ENCODE results near the gene CYP2C18.
"Not testable (repeated sequence)": the region's sequence is repeated elsewhere in the genome, so short reads cannot be mapped to it uniquely, and the experiment has no call there.

CYP2C18 gene

DNA sequence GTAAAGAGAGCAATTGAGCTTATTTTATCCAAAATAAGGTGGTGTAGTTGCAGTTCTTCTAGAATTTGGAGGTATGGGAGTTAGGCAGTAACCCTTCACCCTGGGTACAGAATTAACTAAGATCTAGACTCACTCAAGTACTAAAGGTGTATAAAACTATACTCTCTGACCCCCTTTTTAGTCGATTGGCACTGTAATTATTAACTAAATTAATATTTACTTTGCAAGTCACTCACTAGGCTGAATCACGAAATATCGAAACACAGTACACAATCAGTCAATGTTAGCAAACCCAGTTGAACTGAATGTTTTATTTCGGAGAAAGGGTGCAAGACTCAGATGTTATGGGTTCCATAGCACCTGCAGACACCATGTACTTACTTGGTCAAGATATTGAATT, 64.3 kb downstream of the CYP2C18 start:
- no peak overlapping the region for H3K4me3 ChIP-seq (ENCODE audit: low read depth, low read length)
- TF ChIP-seq, protein P1, sequence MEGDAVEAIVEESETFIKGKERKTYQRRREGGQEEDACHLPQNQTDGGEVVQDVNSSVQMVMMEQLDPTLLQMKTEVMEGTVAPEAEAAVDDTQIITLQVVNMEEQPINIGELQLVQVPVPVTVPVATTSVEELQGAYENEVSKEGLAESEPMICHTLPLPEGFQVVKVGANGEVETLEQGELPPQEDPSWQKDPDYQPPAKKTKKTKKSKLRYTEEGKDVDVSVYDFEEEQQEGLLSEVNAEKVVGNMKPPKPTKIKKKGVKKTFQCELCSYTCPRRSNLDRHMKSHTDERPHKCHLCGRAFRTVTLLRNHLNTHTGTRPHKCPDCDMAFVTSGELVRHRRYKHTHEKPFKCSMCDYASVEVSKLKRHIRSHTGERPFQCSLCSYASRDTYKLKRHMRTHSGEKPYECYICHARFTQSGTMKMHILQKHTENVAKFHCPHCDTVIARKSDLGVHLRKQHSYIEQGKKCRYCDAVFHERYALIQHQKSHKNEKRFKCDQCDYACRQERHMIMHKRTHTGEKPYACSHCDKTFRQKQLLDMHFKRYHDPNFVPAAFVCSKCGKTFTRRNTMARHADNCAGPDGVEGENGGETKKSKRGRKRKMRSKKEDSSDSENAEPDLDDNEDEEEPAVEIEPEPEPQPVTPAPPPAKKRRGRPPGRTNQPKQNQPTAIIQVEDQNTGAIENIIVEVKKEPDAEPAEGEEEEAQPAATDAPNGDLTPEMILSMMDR (IDR thresholded peaks at IDR 0.05; ENCODE audit: control insufficient read depth, extremely low read depth, insufficient read depth) = no peak
- DNase-seq (ENCODE audit: low read depth) = no peak

DNA sequence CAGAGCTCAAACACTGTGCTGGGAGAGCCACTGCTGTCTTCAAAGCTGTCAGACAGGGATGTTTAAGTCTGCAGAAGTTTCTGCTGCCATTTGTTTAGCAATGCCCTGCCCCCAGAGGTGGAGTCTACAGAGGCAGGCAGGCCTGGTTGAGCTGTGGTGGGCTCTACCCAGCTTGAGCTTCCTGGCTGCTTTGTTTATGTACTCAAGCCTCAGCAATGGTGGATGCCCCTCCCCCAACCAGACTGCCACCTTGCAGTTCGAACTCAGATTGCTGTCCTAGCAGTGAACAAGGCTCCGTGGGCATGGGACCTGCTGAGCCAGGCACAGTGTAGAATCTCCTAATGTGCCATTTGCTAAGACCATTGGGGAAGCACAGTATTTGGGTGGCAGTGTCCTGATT, 74.4 kb downstream of the CYP2C18 start:
- DNase-seq (ENCODE audit: low read depth) = no peak
- TF ChIP-seq, protein P1 (IDR thresholded peaks at IDR 0.05; ENCODE audit: control insufficient read depth, extremely low read depth, insufficient read depth) = no peak
- no peak overlapping the region for H3K4me3 ChIP-seq (ENCODE audit: low read depth, low read length)

DNA sequence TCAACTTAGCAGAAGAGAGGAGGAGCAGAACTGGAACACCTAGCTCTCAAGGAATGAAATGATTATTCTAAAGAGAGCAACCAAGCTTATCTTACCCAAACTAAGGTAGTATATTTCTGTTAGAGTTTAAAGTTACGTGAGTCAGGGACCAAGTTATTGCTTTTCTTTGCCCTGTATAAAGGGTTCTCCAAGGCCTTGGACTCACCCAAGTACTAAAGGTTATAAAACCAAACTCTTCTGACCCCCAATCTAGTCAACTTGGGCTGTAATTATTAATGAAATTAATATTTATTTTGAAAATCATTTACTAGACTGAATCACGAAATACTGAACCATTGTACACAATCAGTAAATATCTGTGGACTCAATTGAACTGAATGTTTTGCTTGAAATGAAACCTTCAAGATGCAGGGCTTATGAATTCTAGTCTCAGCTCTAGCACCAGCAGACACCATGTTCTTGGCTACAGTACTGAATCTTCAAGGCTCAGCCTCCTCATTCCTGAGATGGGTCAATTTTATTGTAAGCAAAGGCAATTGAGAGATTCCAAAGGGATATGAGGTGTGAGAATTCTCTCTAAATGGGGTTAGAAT, 77.2 kb downstream of the CYP2C18 start:
- no peak overlapping the region for H3K4me3 ChIP-seq (ENCODE audit: low read depth, low read length)
- TF ChIP-seq, protein P1 (IDR thresholded peaks at IDR 0.05; ENCODE audit: control insufficient read depth, extremely low read depth, insufficient read depth) = no peak
- no peak for DNase-seq (ENCODE audit: low read depth)

DNA sequence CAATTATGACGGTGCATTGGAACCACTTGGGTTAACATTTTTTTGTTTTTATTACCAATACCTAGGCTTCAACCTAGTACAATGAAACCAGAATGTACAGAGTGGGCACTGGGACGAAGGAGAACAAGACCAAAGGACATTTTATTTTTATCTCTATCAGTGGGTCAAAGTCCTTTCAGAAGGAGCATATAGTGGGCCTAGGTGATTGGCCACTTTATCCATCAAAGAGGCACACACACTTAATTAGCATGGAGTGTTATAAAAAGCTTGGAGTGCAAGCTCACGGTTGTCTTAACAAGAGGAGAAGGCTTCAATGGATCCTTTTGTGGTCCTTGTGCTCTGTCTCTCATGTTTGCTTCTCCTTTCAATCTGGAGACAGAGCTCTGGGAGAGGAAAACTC, 78.9 kb downstream of the CYP2C18 start, which contains the start of gene CYP2C19:
CYP2C19 (plus strand) TSS at position 289 of the 400 bp plus-strand sequence; CDS start at position 314, 25 bp downstream.
- no peak for DNase-seq (ENCODE audit: low read depth)
- TF ChIP-seq, protein P1 (IDR thresholded peaks at IDR 0.05; ENCODE audit: control insufficient read depth, extremely low read depth, insufficient read depth) = no peak
- no peak within 1 kb of the TSS for H3K4me3 ChIP-seq (ENCODE audit: low read depth, low read length)

DNA sequence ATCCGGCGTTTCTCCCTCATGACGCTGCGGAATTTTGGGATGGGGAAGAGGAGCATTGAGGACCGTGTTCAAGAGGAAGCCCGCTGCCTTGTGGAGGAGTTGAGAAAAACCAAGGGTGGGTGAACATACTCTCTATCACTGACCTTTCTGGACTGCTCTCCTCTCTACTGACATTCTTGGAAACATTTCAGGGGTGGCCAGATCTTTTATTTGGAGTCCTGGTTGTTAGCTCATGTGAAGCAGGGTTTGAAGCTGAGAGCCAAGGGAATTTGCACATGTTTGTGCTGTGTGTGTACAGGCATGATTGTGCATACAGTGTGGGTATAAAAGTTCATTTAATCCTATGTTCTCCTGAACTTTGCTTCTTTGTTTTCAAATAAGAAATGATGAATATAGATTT, 91.9 kb downstream of the CYP2C18 start:
- H3K4me3 ChIP-seq (ENCODE audit: low read depth, low read length) = not testable (repeated sequence)

DNA sequence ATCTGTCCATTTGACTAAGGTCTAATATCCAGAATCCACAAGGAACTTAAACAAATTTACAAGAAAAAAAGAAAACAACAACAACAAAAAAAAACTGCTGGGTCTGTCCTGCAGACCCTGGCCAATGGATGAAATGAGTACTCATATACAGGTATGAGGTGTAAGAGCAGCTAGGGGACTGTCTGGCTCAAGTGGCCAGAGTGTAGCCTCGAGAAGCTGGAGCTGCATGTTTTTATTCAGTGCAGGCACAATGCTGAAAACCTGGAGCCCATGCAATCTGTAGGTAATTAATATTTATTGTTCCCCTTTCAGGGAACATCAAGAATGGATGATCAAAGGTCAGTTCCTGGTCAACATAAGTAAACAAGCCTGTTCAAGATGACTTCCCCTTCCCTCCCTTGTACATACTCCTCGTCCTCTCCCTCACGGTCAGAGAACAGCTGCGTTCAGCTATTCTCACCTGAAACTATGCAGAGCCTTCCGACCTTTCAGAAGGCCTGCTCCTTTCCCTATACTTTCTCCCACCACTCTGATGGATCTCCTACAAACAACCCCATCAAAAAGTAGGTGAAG, 94.4 kb downstream of the CYP2C18 start:
- TF ChIP-seq, protein P1 (IDR thresholded peaks at IDR 0.05; ENCODE audit: control insufficient read depth, extremely low read depth, insufficient read depth) = no peak
- no peak for DNase-seq (ENCODE audit: low read depth)
- H3K4me3 ChIP-seq (ENCODE audit: low read depth, low read length) = no peak overlapping the region

More for the DNA sequence above, 91.9 kb downstream of the CYP2C18 start:
- not testable (repeated sequence) for DNase-seq (ENCODE audit: low read depth)

DNA sequence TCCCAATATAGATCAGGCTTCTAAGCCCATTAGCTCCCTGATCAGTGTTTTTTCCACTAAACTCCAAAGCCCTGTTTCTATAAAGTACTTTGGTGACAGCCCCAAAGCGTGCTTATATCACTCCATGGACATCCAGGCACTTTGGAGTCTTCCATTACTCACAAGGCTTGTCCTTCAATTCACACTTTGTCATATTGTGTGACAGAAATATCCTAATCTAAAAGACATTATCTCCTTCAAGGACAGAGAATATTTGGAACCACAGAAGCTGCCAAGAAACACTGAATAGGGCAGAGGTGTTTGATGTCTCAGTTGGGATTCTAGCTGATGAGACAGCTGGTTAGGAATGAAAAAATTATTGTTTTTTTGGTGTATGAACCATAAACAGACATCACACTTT, 97.3 kb downstream of the CYP2C18 start:
- H3K4me3 ChIP-seq (ENCODE audit: low read depth, low read length) = no peak overlapping the region
- TF ChIP-seq, protein P1 (IDR thresholded peaks at IDR 0.05; ENCODE audit: control insufficient read depth, extremely low read depth, insufficient read depth) = no peak
- no peak for DNase-seq (ENCODE audit: low read depth)
